Measurements from ENCODE around the gene APBB3.

GRCh38 chr5:140598836-140599235 lies 34.4 kb upstream of the APBB3 start:
- TF ChIP-seq POLR2AphosphoS5 (IDR thresholded peaks at IDR 0.05; ENCODE audit: borderline replicate concordance, low read depth, low read length) = no peak
- TF ChIP-seq EZH2 (IDR thresholded peaks at IDR 0.05) = no peak
- no peak for TF ChIP-seq FOXP2 (optimal IDR thresholded peaks at IDR 0.05; ENCODE audit: control extremely low read depth, extremely low read length, insufficient read depth)

Data from SK-N-MC (cell line).